Kidney tubule cell (primary cell): ENCODE data around the gene NFYC.

Experiments
- DNase-seq: peaks from one replicate; pipeline ENCODE4 v3.0.0-alpha.2; 2018; ENCODE audit warnings: low spot score

NFYC gene

DNA sequence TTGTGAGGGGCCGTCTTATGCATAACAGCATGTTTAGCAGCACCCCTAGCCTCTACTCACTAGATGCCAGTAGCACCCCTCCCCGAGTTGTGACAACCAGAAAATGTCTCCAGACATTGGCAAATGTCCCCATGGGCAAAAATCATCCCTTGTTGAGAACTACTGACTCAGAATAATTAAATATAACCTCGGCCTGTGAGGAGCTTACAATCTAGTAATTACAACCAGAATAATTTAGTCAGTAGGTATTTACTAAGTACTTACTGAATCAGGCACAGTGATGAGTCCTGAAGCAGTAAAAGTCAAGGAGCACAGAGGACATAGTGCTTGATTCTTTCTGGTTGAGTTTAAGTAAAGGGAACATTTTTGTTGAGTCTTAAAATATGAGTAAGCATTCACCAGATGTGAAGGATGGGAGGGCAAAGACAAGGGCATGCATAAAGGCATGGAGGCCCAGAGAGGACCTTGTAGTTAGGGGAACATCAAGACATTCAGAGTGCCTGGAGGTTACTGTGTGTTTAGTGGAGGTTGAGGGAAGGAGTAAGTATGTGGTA is 48.0 kb downstream of the NFYC start:
- DNase-seq = no peak

- no peak for DNase-seq
Measured at GRCh38 chr1:40740039-40740996, 48.8 kb downstream of the NFYC start.

GRCh38 chr1:40740997-40741736 is 49.7 kb downstream of the NFYC start:
- DNase-seq = no peak

DNA sequence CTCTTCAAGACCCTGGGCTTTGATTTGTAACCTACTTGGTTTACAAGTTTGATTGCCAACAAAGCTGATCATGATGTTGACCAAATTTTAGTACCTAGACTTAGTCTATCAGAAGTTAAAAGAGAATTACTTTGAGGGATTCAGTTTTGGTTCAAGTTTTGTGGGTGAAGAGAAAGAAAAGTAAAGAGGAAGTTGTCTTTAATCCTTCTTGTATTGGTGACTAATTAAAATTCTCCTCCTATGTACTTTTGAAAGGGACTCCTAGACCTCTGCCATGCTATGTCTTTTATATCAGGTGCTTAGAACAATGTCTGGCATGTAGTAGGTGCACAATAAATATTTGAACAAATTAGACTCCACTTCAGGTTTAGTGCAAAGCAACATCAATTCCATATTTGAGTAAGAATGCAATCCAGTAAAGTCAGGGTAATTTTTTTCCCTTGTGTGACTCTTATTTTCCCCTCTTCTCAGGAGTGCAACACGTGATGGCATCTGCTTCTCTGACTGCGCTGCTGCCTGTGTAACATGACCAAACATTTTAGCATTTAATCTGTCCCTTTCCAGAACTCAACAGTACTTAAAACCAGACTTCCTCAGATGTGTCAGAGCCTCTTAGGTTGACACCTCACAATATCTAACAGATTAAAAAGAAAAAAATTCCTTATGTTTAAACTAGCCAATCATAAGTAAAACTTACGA is 51.0 kb downstream of the NFYC start:
- no peak for DNase-seq

DNA sequence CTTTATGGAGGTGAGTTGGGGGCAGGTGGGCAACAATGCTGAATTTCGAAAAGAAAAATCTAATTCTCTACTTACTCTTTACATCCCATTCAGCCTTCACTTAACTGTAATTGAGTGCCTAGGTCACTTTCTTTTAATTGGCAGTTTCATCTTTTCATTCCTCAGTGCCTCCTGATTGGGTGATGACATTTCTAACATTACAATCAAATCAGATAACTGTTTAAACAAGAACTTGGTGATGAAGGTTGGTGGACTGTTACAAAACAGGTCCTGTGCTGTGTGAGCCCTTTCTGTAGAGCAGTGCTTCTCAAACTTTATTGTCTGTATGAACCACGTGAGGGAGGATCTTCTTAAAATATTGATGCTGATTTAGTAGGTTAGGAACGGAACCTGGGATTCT is 51.9 kb downstream of the NFYC start:
- DNase-seq = no peak

GRCh38 chr1:40743860-40744259 is 52.4 kb downstream of the NFYC start:
- DNase-seq = no peak

DNA sequence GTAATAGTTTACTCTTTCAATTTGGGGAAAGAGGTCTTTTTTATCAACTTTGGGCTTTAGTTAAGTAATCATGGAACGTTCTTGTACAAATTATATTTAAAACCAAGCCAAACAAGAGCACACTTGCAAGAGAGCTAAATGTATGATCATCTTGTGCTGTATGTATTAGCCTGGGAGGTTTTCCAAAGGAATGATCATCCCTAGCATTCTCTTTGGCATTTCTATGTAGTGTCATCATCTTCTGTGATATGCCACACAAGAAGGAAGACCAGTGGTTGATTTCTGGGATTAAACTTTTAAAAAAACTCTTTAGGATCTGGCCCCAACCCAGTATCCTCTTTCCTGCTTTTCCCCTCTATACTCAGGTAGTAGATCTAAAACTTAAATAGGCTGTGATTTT is 53.7 kb downstream of the NFYC start:
- no peak for DNase-seq

GRCh38 chr1:40746344-40747090 is 55.0 kb downstream of the NFYC start:
- no peak for DNase-seq

DNA sequence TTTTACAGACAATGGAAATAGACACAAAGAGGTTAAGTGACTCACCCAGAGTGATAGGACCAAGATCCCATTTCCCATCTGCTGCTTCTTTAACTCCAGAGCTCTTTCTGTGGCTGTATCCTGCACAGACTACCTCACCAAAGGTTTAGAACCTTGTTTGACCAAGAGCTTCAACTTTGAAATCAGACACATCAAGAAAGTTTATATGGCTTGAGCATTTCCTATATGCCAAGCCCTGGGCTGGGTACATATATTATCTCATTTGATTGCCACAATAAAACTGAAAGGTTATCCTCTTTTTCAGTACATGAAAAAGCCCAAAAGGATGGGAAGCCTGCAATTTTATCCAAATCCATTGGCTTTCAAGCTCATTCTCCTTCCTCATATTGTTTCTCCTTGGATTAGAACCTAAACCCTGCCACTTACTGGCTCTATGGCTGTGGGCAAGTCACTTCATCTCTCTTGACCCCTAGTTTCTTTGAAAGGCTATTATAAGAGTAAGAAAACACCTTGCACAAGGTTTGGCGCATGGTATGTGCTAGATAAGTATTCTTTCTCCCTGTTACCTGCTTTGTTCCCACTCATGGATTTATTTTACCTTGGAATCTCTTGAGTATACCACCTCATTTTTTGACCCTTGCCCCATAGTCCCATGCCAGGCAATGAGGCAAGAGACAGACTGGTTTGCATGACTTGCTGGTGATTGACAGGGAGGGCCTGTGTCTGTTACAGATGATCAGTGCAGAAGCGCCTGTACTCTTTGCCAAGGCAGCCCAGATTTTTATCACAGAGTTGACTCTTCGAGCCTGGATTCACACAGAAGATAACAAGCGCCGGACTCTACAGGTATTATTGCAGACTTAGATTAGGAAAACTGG is 57.6 kb downstream of the NFYC start:
- DNase-seq = no peak

GRCh38 chr1:40749817-40750216 is 58.3 kb downstream of the NFYC start:
- DNase-seq = no peak

DNA sequence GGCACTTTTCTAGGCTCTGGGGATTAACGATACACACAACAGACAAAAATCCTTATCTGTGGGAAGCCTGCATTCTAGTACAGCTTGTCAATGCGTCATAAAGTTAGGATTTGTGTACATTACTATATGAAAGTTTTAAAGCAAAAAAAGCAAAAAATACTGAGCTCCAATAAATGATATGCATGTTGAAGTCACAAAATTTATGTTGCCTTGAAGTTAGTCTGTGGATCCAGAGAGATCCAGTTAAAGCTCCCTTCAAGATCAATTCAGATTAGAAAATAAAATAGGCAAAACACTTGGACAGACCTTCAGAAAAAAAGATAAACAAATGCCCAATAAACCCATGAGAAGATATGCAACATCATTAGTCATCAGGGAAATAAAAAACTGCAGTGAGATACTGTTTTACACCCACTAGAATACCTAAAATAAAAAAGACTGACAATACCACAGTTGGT is 59.0 kb downstream of the NFYC start:
- no peak for DNase-seq

GRCh38 chr1:40751802-40752201 is 60.3 kb downstream of the NFYC start:
- DNase-seq = no peak

GRCh38 chr1:40753142-40753882 is 61.8 kb downstream of the NFYC start:
- no peak for DNase-seq

- DNase-seq = no peak
Measured at GRCh38 chr1:40754201-40754600, 62.7 kb downstream of the NFYC start.

DNA sequence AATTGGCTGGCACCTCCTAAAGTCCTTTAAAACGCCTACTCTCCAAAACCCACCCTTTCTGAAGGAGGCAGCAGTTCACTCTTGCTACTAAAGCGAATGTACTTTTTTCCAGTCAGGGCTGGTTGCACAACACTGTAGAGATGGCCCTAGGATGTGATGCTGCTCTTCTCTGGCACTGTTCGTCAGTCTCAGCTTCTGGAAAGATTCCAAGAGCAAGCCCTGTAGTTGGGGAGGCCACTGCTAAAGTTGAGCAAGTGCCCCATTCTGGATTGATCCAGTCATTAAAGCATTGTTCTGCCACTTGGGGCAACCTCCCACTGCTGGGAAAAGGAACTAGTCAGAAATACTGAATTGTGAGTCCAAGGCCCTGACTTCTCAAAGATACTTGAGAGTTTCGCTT is 63.6 kb downstream of the NFYC start:
- no peak for DNase-seq

DNA sequence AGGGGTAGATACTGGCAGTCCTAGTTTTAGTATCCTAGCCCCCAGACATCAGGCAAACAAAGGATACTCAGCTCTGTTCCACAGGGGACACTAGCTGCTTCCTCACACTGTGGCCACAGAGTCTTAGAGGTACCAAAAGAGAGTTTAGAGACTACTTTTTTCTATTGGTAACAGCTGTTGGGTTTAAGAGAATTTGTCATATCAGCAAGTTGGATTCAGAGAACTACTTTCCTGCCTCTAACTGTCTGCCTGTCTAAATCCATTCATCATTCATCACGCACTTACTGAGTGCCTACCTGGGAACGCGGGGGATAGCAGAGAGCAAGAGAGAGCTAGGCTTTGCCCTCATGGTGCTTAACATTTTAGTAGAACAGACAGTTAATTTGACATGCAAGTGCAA is 65.0 kb downstream of the NFYC start:
- DNase-seq = no peak

DNA sequence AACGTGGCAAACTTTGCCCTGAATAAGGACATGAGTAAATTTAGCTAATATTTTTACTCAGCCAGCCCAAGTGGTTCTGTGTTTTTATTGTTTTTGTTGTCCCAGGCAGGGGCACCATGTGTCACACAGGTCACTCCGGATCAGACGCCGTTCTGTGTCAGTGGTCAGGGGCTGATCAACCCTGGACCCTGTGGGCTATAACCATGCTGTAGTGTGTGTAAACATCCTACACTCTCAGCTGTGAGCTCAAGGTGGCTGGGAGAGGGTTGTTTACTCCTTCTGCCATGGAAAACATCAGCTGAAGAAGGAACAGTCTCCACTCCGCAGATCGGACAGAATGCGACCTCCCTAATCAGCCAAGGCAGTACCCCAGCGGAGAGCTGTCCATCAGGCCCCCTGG is 65.6 kb downstream of the NFYC start:
- no peak for DNase-seq

DNA sequence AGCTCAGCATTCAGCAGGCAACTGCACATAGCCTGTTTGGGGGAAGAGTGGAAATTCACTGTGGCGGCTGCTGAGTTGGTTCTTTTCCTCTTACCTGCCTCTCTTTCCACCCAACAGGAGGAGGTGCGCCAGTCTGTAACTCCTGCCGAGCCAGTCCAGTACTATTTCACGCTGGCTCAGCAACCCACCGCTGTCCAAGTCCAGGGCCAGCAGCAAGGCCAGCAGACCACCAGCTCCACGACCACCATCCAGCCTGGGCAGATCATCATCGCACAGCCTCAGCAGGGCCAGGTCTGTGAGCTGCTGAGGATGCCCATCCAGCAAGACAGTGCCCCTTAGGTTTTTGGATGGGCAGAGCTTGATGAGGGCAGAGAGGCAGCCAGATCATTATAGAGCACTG is 66.5 kb downstream of the NFYC start:
- DNase-seq = no peak

- DNase-seq = no peak
Measured at GRCh38 chr1:40758578-40759343, 67.3 kb downstream of the NFYC start.
